Gastroesophageal sphincter (tissue), 3 donors: Measurements from ENCODE around the gene KLHDC3.

Experiments used
- POLR2AphosphoS5 ChIP-seq: sonication (generic); formaldehyde crosslinking; IDR thresholded peaks from one replicate; pipeline ENCODE4 v1.6.1; 2017; ENCODE audit warnings: antibody characterized with exemption
- TF ChIP-seq, protein P1 (sequence below), 4 experiments: fragments of 200-600 bp in 2 of 4; fragments of 450-650 bp in 2 of 4; sonication (generic) in 1 of 4; IDR thresholded peaks; one replicate each; pipeline ENCODE4 v1.5.1; 2017 to 2019; ENCODE audit warnings: antibody characterized with exemption in 4 of 4, mild to moderate bottlenecking in 2 of 4, moderate library complexity in 2 of 4

DNA sequence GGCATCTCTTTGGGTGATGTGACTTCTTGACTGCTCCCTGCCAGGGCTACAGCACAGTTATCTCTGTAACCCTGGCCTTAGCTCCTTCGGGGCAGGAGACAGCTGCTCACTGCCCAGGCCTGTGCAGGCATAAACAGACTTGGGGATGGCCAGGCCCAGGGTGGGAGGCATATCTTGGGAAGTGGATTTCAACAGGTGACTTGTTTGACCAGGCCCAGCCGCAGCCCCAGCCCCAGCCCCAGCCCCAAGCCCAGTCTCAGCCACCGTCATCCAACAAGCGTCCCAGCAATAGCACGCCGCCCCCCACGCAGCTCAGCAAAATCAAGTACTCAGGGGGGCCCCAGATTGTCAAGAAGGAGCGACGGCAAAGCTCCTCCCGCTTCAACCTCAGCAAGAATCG lies 7.8 kb upstream of the KLHDC3 start:
- TF ChIP-seq, protein P1, sequence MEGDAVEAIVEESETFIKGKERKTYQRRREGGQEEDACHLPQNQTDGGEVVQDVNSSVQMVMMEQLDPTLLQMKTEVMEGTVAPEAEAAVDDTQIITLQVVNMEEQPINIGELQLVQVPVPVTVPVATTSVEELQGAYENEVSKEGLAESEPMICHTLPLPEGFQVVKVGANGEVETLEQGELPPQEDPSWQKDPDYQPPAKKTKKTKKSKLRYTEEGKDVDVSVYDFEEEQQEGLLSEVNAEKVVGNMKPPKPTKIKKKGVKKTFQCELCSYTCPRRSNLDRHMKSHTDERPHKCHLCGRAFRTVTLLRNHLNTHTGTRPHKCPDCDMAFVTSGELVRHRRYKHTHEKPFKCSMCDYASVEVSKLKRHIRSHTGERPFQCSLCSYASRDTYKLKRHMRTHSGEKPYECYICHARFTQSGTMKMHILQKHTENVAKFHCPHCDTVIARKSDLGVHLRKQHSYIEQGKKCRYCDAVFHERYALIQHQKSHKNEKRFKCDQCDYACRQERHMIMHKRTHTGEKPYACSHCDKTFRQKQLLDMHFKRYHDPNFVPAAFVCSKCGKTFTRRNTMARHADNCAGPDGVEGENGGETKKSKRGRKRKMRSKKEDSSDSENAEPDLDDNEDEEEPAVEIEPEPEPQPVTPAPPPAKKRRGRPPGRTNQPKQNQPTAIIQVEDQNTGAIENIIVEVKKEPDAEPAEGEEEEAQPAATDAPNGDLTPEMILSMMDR (IDR thresholded peaks at IDR 0.05) = no peak
- no peak for TF ChIP-seq POLR2AphosphoS5
